Stimulated activated naive CD8-positive, alpha-beta T cell treated with anti-CD3 and anti-CD28 coated beads, Interleukin-15, Interleukin-2, amounts not matched to agents 100 ng/mL and 50 ng/mL, for 24 hours (primary cell): ENCODE data around the gene CDCA8.

Experiments
- H3K27ac Mint-ChIP-seq: one replicate; pipeline ENCODE4 v1.8.0; 2021; ENCODE audit warnings: mild to moderate bottlenecking, mixed read lengths
- H3K27me3 Mint-ChIP-seq: one replicate; pipeline ENCODE4 v1.8.0; 2021; ENCODE audit warnings: mixed read lengths
- H3K36me3 Mint-ChIP-seq: one replicate; pipeline ENCODE4 v1.8.0; 2021; ENCODE audit warnings: low read depth, mixed read lengths
- H3K4me1 Mint-ChIP-seq: one replicate; pipeline ENCODE4 v1.8.0; 2021; ENCODE audit warnings: low read depth, mixed read lengths
- H3K4me3 Mint-ChIP-seq: one replicate; pipeline ENCODE4 v1.8.0; 2021; ENCODE audit warnings: mild to moderate bottlenecking, mixed read lengths
- H3K9me3 Mint-ChIP-seq: one replicate; pipeline ENCODE4 v1.8.0; 2021; ENCODE audit warnings: mixed read lengths

The CDCA8 gene

DNA sequence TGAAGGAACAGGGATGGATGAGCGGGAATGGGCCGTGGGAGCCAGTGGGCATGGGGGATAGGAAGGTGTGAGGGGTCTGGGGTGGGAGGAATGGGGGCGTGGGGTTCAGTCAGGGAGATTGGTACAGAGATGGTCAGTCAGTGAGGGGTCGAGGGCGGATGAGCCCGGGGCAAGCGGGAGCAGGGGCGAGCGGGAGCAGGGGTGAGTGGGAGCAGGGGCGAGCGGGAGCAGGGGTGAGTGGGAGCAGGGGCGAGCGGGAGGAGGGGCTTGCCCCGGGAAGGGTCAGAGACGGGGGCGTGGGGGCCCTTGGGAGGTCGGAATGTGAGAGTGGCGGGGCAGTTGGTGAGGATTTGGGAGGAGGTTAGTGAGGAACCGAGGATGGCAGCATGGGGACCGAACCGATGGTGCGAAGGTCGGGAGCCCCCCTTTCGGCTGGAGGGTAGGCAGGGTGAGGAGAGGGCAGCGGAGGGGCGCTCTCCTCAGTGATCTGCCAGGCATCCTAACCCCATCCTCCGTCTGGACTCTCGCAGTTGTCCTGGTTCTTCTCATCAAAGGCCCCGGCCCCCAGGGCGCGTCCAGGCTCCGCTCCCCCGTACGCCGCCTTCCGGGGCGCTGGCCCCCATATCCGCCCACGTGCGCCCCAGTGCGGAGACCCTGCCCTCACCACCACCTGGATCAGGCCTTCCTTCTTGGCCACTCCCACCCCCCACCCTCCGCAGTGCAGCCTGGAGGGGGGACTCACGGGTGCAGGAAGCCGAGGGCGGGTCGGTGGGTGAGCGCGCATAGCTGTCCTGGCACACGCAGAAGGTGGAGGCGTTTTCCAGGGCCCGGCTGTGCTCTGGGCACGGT is 61.4 kb downstream of the CDCA8 start:
- no peak overlapping the region for H3K4me3 Mint-ChIP-seq
- H3K9me3 Mint-ChIP-seq: no peaks in the 10 kb centered on the region
- H3K27ac Mint-ChIP-seq: no peak overlapping the region
- no peaks in the 10 kb centered on the region for H3K36me3 Mint-ChIP-seq
- peaks cover 20% of the 10 kb centered on the region for H3K4me1 Mint-ChIP-seq
- H3K27me3 Mint-ChIP-seq: peaks cover 46% of the 10 kb centered on the region

DNA sequence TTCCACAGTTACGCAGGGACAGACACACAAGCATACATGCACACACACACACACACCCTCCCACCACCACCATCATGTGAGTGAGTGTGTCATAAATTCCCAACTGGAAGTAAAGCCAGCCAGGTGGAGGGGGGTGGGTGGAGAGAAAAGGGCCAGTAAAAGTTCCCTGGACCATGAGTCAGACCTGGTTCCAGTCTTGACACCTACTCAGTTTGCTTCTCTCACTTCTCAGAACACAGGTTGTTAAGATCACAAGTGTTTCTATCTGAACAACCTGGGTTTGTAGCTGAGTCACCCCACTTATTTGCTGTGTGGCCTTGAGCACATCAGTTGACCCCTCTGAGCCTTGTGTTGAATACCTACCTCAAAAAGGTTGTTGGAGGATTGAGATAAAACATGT is 63.0 kb downstream of the CDCA8 start:
- Mint-ChIP-seq H3K4me1 (peaks cover 20% of the 10 kb centered on the region), H3K27ac (no peak overlapping the region), H3K27me3 (peaks cover 39% of the 10 kb centered on the region), H3K36me3 (no peaks in the 10 kb centered on the region), H3K9me3 (no peaks in the 10 kb centered on the region), H3K4me3 (no peak overlapping the region)

DNA sequence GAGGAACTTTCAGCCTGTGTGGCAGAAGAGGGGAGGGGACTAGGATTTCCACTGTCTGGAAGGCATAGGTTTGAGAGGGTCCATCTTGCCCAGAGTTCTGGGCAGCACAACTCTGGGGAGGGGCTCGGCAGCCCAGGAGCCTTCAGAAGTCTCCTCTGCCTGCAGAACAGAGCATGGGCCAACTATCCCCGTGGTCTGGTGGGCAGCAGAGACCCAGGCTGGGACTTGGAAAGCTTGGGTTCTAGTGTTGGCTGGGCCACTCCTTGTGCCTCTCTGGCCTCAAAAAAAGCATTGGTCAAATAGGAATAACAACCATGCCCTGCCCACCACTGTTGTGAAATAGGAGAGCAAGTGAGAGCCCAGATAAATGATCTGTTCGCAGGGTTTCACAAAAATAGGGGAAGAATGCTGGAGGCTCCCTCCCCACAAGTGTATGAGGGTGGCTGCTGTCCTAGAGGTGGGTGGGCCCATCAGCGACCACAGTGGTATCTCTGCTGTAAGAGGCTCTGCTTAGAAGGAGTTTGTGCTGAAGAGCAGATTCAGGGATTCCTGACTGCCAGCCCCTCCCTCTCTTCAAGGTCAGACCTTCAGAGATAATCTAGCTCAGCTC is 63.7 kb downstream of the CDCA8 start:
- H3K36me3 Mint-ChIP-seq: no peaks in the 10 kb centered on the region
- H3K27ac Mint-ChIP-seq: no peak overlapping the region
- no peaks in the 10 kb centered on the region for H3K9me3 Mint-ChIP-seq
- no peak overlapping the region for H3K4me3 Mint-ChIP-seq
- peaks cover 20% of the 10 kb centered on the region for H3K4me1 Mint-ChIP-seq
- H3K27me3 Mint-ChIP-seq: peaks cover 35% of the 10 kb centered on the region
